HCT116 (cell line): Measurements from ENCODE around the gene GMIP. TPM values are rescaled to one million over a fixed set of nuclear protein-coding genes. Genes with fewer than 3 reads are reported as not detected.

ENCODE experiments used
- ATAC-seq: fragments of 200-7000 bp; cut with Tn5 transposase; 2 replicates; pipeline ENCODE4 v1.9.1; 2020; ENCODE audit warnings: mild to moderate bottlenecking, moderate library complexity
- BruUV-seq: library from RNA; stranded (reverse); fragments of 400-500 nt; replicated peaks from 2 replicates; lab custom pipeline; 2021; lab: Mats Ljungman, UMichigan
- CTCF ChIA-PET: fragments of 300-600 bp; sonication (Branson Sonifier 250); formaldehyde crosslinking; loops from one replicate; lab custom pipeline; 2021; ENCODE audit warnings: antibody characterized with exemption; lab: Charles Lee
- POLR2A ChIA-PET: fragments of 300-600, 350-600 bp; sonication (Branson Sonifier 250); formaldehyde crosslinking; loops from one replicate; lab custom pipeline; 2021; ENCODE audit warnings: antibody characterized with exemption; lab: Charles Lee
- RAD21 ChIA-PET, 2 experiments: fragments of 300-600 bp; sonication (Branson Sonifier 250); formaldehyde crosslinking; loops; one replicate each; lab custom pipeline; 2023; ENCODE audit warnings: low total read pairs in 2 of 2; ENCODE audit not compliant: uncharacterized antibody in 2 of 2, unreplicated experiment in 2 of 2, low non-redundant PET in 1 of 2; lab: Charles Lee
- DNase-seq: peaks from one replicate; pipeline ENCODE4 v3.0.0-alpha.2; 2010; ENCODE audit warnings: low read depth, low spot score
- H2AFZ ChIP-seq: fragments of 200-600 bp; shearing (Covaris generic), sonication (generic); 2 replicates; pipeline ENCODE4 v1.6.1; 2017; ENCODE audit warnings: low read depth, mixed run types, mixed read lengths, antibody characterized with exemption, low read length; ENCODE audit not compliant: poor library complexity, severe bottlenecking
- H3K27ac ChIP-seq: 2 replicates; pipeline ENCODE4 v1.5.1; 2012; ENCODE audit warnings: low read depth, low read length
- H3K27me3 ChIP-seq: fragments of 200-600 bp; sonication (generic); 2 replicates; pipeline ENCODE4 v1.6.1; 2016; ENCODE audit warnings: mixed run types, low read length, mixed read lengths; ENCODE audit not compliant: insufficient read depth
- H3K36me3 ChIP-seq, 2 experiments: fragments of 200-500 bp in 1 of 2; fragments of 200-600 bp in 1 of 2; sonication (Bioruptor generic) in 1 of 2; sonication (generic) in 1 of 2; 2 replicates each; pipeline versions ENCODE4 v1.5.1 to v1.6.1; 2014 to 2016; ENCODE audit warnings: low read length in 2 of 2, inconsistent platforms in 1 of 2, mixed read lengths in 1 of 2, mixed run types in 1 of 2; ENCODE audit not compliant: insufficient read depth in 2 of 2, control insufficient read depth in 1 of 2
- H3K4me1 ChIP-seq, 2 experiments: fragments of 200-600 bp in 1 of 2; sonication (generic) in 1 of 2; 2 replicates each; pipeline versions ENCODE4 v1.5.1 to v1.6.1; 2012 to 2017; ENCODE audit warnings: low read length in 2 of 2, inconsistent platforms in 1 of 2, mild to moderate bottlenecking in 1 of 2, mixed read lengths in 1 of 2, mixed run types in 1 of 2, moderate library complexity in 1 of 2; ENCODE audit not compliant: insufficient read depth in 2 of 2, control insufficient read depth in 1 of 2
- H3K4me2 ChIP-seq: fragments of 200-600 bp; sonication (generic); 2 replicates; pipeline ENCODE4 v1.6.1; 2017; ENCODE audit warnings: mixed run types, low read length, mixed read lengths
- H3K4me3 ChIP-seq, 2 experiments: fragments of 200-600 bp in 1 of 2; sonication (generic) in 1 of 2; replicated peaks in 1 of 2; 2 replicates each; pipeline ENCODE4 v1.5.1; 2011 to 2016; ENCODE audit warnings: low read length in 2 of 2, control low read depth in 1 of 2, low read depth in 1 of 2, mild to moderate bottlenecking in 1 of 2, mixed read lengths in 1 of 2, mixed run types in 1 of 2
- H3K79me2 ChIP-seq: fragments of 200-600 bp; sonication (generic); 2 replicates; pipeline ENCODE4 v1.6.1; 2017; ENCODE audit warnings: mild to moderate bottlenecking, mixed run types, low read length, moderate library complexity, mixed read lengths; ENCODE audit not compliant: insufficient read depth
- H3K9ac ChIP-seq: fragments of 200-600 bp; sonication (generic); 2 replicates; pipeline ENCODE4 v1.6.1; 2016; ENCODE audit warnings: low read length, mixed read lengths
- H3K9me2 ChIP-seq: fragments of 200-600 bp; sonication (generic), shearing (Covaris generic); 2 replicates; pipeline ENCODE4 v1.6.1; 2017; ENCODE audit warnings: mixed run types, mild to moderate bottlenecking, moderate library complexity; ENCODE audit not compliant: insufficient read depth
- H3K9me3 ChIP-seq, 2 experiments: fragments of 200-500 bp in 1 of 2; fragments of 200-600 bp in 1 of 2; sonication (Bioruptor generic) in 1 of 2; sonication (generic) in 1 of 2; 2 replicates each; pipeline ENCODE4 v1.6.1; 2014 to 2017; ENCODE audit warnings: low read length in 2 of 2, mixed read lengths in 2 of 2, inconsistent platforms in 1 of 2, low read depth in 1 of 2, mild to moderate bottlenecking in 1 of 2, mixed run types in 1 of 2, moderate library complexity in 1 of 2; ENCODE audit not compliant: control insufficient read depth in 1 of 2, insufficient read depth in 1 of 2
- H4K20me1 ChIP-seq: fragments of 200-600 bp; sonication (generic), shearing (Covaris generic); 2 replicates; pipeline ENCODE4 v1.6.1; 2017; ENCODE audit warnings: mixed run types, mild to moderate bottlenecking, moderate library complexity; ENCODE audit not compliant: insufficient read depth
- CEBPB ChIP-seq: IDR thresholded peaks from 2 replicates; pipeline ENCODE4 v1.6.1; 2012; ENCODE audit warnings: low read depth
- CTCF ChIP-seq, 3 experiments: fragments of 200-600 bp in 1 of 3; sonication (generic) in 1 of 3; IDR thresholded peaks in 2 of 3; conservative IDR thresholded peaks in 1 of 3; 2 replicates each; pipeline ENCODE4 v1.5.1; 2012 to 2017; ENCODE audit warnings: low read depth in 2 of 3, low read length in 2 of 3, antibody characterized with exemption in 1 of 3, borderline replicate concordance in 1 of 3, control low read depth in 1 of 3, mild to moderate bottlenecking in 1 of 3, mixed read lengths in 1 of 3, mixed run types in 1 of 3, moderate library complexity in 1 of 3; ENCODE audit not compliant: insufficient read depth in 1 of 3
- EGR1 ChIP-seq: IDR thresholded peaks from 2 replicates; pipeline ENCODE4 v1.6.1; 2012; ENCODE audit warnings: low read depth
- EZH2 ChIP-seq: fragments of 200-600 bp; sonication (generic); IDR thresholded peaks from 2 replicates; pipeline ENCODE4 v1.6.1; 2017; ENCODE audit warnings: antibody characterized with exemption, mixed run types
- FOSL1 ChIP-seq: IDR thresholded peaks from 2 replicates; pipeline ENCODE4 v1.6.1; 2012; ENCODE audit warnings: low read depth
- JUND ChIP-seq: IDR thresholded peaks from 2 replicates; pipeline ENCODE4 v1.6.1; 2012
- POLR2A ChIP-seq: IDR thresholded peaks from 2 replicates; pipeline ENCODE4 v1.7.0; 2011; ENCODE audit warnings: borderline replicate concordance; ENCODE audit not compliant: insufficient read depth, insufficient read length; ENCODE audit errors: extremely low read depth
- POLR2AphosphoS5 ChIP-seq: IDR thresholded peaks from 2 replicates; pipeline ENCODE4 v1.6.1; 2011; ENCODE audit warnings: mild to moderate bottlenecking, low read depth, low read length, moderate library complexity
- RAD21 ChIP-seq: IDR thresholded peaks from 2 replicates; pipeline ENCODE4 v1.6.1; 2012; ENCODE audit warnings: low read depth, mild to moderate bottlenecking
- SP1 ChIP-seq: IDR thresholded peaks from 2 replicates; pipeline ENCODE4 v1.6.1; 2012; ENCODE audit warnings: low read depth
- SRF ChIP-seq: IDR thresholded peaks from 2 replicates; pipeline ENCODE4 v1.6.1; 2012; ENCODE audit warnings: low read depth
- TCF7L2 ChIP-seq: IDR thresholded peaks from 2 replicates; pipeline ENCODE4 v1.7.0; 2011; ENCODE audit warnings: borderline replicate concordance, inconsistent platforms; ENCODE audit not compliant: insufficient read depth, insufficient read length; ENCODE audit errors: extremely low read depth
- YY1 ChIP-seq: IDR thresholded peaks from 2 replicates; pipeline ENCODE4 v1.6.1; 2011; ENCODE audit warnings: low read length, low read depth, moderate library complexity, mild to moderate bottlenecking; ENCODE audit not compliant: insufficient replicate concordance; ENCODE audit errors: extremely low read depth
- ZFX ChIP-seq: fragments of 450-650 bp; IDR thresholded peaks from 2 replicates; pipeline ENCODE4 v1.6.1; 2017
- ZNF274 ChIP-seq: fragments of 200-500 bp; sonication (Bioruptor generic); IDR thresholded peaks from 2 replicates; pipeline ENCODE4 v1.6.1; 2014; ENCODE audit warnings: mild to moderate bottlenecking, low read depth, low read length, inconsistent platforms
- intact Hi-C: fragments of 100-400 bp; cut with micrococcal nuclease; formaldehyde crosslinking; loops from 2 replicates; pipeline ENCODE4 v1.10.0; 2022
- total RNA-seq: library from RNA; stranded (reverse); gene quantifications from one replicate; pipeline ENCODE4 v1.2.1, GENCODE V29; 2021; ENCODE audit not compliant: unreplicated experiment
- TF ChIP-seq, protein P1 (sequence below): IDR thresholded peaks from 2 replicates; pipeline ENCODE4 v1.6.1; 2012; ENCODE audit warnings: low read depth
- TF ChIP-seq, protein P2 (sequence below): IDR thresholded peaks from 2 replicates; pipeline ENCODE4 v1.6.1; 2012
- TF ChIP-seq, protein P3 (sequence below): IDR thresholded peaks from 2 replicates; pipeline ENCODE4 v1.6.1; 2011; ENCODE audit warnings: mild to moderate bottlenecking, low read length, moderate library complexity; ENCODE audit not compliant: insufficient replicate concordance; ENCODE audit errors: extremely low read depth

The GMIP gene
- total RNA-seq, 1 experiment from 2014 or later = 16.3 TPM

DNA sequence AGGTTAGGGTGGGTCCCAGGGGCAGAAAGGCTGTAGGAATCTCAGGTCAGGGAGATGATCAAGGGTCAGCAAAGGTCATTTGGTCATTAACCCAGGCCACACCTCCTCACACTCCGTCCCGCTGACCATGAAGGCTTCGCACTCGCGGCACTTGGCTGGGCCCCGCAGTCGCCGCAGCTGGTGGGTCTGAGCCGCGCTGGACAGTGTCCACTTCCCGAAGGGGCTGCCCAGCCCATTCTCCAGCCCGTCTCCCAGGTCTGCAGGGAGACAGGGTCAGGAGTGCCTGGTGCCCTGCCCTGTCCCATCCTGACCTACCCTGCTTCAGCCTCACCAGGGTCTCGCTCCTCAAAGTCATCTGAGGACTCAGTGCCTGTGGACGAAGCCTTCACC is 8.1 kb downstream of the GMIP start:
- ATAC-seq = no peak

More for the DNA sequence above, 8.1 kb downstream of the GMIP start:
- no peaks in the 10 kb centered on the region for H3K27me3 ChIP-seq
- H4K20me1 ChIP-seq = no peaks in the 10 kb centered on the region
- intact Hi-C loops = no loop called here
- H3K4me3 ChIP-seq = no peak overlapping the region
- TF ChIP-seq CEBPB (no peak), POLR2A (no peak), EZH2 (no peak), ZFX (no peak), FOSL1 (no peak), TCF7L2 (no peak), SP1 (no peak), JUND (no peak), POLR2AphosphoS5 (no peak), ZNF274 (no peak), RAD21 (no peak), EGR1 (no peak), SRF (no peak), CTCF (IDR thresholded peaks at IDR 0.05 in 2 of 3, conservative IDR thresholded peaks at IDR 0.05 in 1 of 3; ENCODE audit: borderline replicate concordance in 1 of 3, insufficient read depth in 1 of 3, low read depth in 2 of 3, low read length in 2 of 3) (no peak), YY1 (no peak)
- TF ChIP-seq, protein P1, sequence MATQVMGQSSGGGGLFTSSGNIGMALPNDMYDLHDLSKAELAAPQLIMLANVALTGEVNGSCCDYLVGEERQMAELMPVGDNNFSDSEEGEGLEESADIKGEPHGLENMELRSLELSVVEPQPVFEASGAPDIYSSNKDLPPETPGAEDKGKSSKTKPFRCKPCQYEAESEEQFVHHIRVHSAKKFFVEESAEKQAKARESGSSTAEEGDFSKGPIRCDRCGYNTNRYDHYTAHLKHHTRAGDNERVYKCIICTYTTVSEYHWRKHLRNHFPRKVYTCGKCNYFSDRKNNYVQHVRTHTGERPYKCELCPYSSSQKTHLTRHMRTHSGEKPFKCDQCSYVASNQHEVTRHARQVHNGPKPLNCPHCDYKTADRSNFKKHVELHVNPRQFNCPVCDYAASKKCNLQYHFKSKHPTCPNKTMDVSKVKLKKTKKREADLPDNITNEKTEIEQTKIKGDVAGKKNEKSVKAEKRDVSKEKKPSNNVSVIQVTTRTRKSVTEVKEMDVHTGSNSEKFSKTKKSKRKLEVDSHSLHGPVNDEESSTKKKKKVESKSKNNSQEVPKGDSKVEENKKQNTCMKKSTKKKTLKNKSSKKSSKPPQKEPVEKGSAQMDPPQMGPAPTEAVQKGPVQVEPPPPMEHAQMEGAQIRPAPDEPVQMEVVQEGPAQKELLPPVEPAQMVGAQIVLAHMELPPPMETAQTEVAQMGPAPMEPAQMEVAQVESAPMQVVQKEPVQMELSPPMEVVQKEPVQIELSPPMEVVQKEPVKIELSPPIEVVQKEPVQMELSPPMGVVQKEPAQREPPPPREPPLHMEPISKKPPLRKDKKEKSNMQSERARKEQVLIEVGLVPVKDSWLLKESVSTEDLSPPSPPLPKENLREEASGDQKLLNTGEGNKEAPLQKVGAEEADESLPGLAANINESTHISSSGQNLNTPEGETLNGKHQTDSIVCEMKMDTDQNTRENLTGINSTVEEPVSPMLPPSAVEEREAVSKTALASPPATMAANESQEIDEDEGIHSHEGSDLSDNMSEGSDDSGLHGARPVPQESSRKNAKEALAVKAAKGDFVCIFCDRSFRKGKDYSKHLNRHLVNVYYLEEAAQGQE = no peak
- TF ChIP-seq, protein P2, sequence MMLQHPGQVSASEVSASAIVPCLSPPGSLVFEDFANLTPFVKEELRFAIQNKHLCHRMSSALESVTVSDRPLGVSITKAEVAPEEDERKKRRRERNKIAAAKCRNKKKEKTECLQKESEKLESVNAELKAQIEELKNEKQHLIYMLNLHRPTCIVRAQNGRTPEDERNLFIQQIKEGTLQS = no peak
- TF ChIP-seq, protein P3, sequence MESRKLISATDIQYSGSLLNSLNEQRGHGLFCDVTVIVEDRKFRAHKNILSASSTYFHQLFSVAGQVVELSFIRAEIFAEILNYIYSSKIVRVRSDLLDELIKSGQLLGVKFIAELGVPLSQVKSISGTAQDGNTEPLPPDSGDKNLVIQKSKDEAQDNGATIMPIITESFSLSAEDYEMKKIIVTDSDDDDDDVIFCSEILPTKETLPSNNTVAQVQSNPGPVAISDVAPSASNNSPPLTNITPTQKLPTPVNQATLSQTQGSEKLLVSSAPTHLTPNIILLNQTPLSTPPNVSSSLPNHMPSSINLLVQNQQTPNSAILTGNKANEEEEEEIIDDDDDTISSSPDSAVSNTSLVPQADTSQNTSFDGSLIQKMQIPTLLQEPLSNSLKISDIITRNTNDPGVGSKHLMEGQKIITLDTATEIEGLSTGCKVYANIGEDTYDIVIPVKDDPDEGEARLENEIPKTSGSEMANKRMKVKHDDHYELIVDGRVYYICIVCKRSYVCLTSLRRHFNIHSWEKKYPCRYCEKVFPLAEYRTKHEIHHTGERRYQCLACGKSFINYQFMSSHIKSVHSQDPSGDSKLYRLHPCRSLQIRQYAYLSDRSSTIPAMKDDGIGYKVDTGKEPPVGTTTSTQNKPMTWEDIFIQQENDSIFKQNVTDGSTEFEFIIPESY = no peak
- H3K4me1 ChIP-seq = no peaks in the 10 kb centered on the region
- DNase-seq = no peak
- POLR2A ChIA-PET = no interaction called here
- H3K9ac ChIP-seq = no peak overlapping the region
- H3K36me3 ChIP-seq = peaks cover 5 to 12% of the 10 kb centered on the region in 2 experiments; a peak in 3 of 4 replicates
- no peaks in the 10 kb centered on the region for H3K9me3 ChIP-seq
- CTCF ChIA-PET = no interaction called here
- no peaks in the 10 kb centered on the region for H3K79me2 ChIP-seq
- no peaks in the 10 kb centered on the region for H3K9me2 ChIP-seq
- RAD21 ChIA-PET = no interaction called here
- H3K27ac ChIP-seq = no peak overlapping the region
- no TSS peak for BruUV-seq
- no peak overlapping the region for H2AFZ ChIP-seq
- H3K4me2 ChIP-seq = no peak overlapping the region
